ENCODE measurements around the gene ISG20.

ISG20 gene

DNA sequence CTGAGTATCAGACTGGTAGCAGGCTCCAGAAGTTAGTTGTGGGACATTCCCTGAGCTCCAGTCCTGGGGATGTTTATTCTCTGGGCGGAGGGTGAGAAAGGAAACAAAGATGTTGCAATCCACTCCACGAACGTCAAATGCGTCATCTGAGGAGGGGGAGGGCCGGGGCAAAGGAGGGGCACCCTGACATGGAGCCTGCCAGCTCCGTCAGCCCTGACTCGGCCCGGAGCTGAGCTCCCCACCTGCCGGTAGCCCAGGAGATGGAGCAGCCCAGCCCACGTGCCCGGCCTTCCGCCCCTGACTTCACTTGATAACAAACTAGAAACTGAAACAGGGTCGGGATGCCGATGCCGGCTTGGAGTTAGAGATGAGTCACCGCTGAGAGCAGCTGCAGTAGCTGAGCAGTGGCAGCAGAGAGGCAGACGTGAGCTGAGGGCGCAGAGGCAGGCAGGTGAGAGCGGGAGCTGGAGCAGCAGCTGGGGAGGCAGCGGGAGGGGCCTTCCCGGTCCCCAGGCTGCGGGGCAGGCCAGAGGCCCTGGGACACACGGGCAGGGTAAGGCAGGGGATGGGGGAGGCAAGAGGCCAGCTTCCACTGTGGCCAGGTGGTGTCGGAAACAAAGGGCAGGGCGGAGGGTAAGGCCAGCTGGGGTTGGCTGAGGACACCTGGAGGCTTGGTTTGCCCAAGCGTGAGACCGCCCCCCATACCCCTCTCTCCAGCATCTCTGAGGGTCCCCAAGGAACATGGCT lies at the start of gene ISG20:
Gene ISG20 (plus strand): TSS at position 391 of the 747 bp plus-strand sequence. CDS start 351 bp downstream, at position 742.
- DNase-seq = peak; percentile 96 to 98

DNA sequence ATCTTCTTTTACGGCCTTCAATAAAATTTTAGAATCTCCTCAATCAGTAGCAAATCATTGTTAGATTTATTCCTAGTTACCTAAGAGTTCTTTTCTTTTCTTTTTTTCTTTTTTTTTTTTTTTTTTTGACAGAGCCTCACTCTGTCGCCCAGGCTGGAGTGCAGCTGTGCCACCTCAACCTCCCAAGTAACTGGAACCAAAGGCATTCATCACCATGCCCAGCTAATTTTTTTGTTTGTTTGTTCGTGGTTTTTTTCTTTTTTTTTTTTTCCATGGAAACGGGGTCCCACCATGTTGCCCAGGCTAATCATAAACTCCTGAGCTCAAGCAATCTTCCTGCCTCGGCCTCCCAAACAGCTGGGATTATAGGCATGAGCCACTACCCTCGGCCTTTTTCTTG lies 48.1 kb upstream of the ISG20 start:
- no peak for DNase-seq

DNA sequence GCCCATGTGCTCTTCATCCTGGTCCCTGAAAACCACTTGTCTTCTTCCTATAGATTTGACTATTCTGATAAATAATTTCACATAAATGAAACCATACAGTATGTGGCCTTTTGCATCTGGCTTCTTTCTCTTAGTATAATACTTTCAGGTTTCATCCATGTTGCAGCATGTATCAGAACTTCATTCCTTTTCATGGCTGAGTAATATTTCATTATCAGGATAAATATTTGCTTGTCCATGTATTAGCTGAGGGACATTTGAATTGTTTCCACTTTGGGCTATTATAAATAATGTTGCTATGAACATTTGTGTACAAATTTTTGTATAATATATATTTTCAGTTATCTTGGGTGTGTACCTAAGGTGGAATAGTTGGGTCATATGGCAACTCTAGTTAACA lies 47.4 kb upstream of the ISG20 start:
- no peak for DNase-seq

DNA sequence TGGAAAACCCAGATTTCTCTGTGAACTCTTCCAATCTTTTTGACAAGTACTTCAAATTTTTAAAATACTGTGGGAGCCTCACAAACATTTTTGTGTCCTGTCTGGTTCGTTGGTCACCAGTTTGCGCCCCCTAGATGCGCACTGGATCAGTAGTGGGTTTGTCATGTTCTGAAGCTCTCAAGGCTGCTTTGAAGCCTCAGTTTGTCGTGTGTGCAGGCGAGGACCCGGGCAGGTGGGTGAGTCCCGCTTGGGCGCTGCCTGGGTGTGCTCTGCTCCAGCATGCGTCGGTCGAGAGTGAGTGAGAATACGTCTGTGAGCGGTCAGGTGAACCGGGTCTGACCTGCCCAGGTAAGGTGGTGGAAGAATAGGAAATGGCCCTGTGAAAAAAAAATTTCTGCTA lies 34.9 kb upstream of the ISG20 start:
- DNase-seq = no peak

DNA sequence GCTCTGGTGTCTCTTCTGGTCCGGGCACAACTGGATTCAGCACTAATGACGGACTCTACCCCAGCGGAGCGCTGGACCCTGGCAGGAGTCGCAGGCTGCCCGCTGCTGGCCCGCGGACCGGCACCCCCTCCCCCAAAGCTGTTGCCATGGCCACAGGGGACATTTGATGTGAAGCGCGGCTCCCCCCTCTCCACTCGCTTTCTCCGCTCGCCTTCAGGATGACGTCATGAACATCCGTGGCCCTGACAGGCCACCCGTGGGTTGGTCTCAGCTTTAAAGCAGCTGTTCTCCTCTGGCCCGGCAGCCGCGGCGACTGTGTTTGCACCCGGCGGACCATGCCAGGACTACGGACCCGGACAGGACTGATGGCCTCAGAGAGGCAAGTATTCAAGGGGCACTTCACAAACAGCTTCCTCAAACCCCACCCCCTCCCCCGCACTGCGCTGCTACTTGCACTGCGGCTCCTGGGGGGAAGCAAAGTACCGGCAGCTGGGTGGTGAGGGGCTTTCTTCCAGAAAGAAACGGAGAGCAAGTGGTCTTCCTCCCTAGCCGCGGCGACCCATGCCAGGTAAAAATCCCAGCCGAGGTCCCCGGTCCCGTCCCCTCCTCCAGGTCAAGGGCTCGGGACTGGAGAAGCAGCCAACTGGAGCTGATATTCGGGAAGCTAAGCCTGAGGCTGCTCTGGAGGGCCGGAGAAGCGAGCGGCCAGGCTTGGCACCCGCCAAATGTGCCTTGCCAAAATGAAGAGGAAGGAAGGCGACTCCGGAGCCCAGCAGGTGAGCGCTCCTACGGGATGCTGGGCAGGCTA lies 34.2 kb upstream of the ISG20 start:
- DNase-seq = no peak

DNA sequence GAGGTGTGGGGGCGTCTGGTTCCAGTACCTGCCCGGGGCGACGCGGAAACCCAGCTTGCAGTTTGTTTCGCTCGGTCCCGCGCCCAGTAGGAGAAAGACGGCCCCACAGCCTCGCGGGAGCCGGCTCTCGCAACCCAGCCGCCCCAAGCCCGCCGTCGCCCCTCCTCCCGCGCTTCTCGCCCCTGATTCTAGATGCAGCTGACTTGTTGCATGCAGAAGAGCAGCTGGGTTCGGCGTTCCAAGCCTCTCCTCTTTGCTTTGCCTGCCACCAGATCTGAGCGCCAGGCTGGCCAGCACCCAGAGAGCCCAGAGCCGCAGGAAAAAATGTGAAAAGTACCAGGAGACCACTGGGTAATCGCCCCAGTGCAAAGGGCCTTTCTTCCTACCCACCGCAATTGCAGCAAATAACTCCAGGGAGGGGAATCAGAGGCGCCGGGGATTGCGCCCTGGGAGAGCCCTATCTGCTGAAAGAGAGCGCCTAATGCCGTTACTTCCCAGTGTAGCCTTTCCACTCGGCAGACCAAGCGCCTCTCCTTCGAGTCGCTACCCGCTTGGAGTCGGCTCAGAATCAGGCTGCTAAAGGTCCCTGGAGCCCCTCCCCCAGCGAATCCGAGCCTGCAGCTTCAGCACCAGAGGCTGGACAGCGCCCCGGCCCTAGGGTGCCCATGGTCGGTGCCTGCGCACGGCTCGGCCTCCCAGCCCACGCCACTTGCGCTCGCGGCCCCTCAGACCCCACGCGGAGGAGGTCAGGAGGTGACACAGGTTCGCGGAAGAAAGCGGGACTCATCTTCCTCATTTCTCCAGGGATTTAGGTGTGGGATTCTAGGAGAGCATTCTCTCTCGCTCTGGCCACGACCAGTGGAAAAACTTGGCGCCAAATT lies 33.4 kb upstream of the ISG20 start:
- DNase-seq = peak in 1 of 2 experiments; percentile 41

DNA sequence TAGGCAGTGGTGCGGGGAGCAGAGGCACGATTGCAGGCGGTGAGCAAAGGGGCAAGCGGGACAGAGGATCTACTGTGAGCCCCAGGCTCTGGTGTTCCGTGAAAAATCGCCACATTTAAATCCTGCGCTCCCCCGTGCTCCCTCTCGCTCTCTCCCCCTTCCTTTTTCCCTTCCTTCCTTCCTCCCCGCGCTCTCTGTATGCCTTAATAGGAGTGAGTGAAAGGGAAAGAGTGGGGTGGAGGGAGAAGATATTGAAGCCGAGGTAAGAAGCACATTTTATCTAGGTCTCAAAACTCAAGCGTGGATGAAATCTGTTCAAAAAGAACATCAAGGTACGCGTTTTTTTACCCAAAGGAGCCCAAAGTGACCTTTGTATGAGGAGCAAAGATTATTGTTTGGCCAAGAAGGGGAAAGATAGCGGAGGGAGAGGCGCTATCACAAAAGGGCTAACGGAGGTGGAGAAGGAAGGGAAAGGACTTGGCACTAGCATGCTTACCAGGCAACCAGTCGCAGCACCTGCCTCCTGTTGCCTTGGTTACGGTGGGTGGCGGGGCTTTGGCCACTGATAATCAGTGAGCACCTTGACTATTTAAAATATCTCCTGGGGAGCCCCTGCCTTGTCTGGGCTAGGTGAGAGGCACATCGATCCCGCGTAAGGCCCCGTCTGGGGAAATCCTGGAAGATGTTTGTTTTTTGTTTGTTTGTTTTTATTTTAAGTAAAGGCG lies 32.6 kb upstream of the ISG20 start:
- DNase-seq = no peak

DNA sequence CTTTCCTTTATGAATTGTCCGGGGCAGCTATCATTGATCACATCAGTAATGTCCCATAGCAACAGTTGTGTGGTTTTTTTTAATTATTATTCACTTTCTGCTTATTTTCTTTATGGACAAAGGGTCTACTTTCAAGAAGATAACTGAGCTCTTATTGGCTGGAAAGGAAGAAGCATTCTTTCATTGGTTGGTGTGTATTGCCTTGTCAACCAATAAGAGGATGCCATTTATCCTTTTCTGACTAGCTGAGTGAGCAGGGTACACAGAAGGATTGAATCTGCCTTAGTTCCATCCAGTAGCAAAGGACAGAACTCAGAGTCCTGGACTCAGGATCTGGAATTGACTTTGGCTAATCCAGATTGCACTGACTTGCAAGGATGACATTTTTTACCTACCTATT lies 30.9 kb upstream of the ISG20 start:
- no peak for DNase-seq

DNA sequence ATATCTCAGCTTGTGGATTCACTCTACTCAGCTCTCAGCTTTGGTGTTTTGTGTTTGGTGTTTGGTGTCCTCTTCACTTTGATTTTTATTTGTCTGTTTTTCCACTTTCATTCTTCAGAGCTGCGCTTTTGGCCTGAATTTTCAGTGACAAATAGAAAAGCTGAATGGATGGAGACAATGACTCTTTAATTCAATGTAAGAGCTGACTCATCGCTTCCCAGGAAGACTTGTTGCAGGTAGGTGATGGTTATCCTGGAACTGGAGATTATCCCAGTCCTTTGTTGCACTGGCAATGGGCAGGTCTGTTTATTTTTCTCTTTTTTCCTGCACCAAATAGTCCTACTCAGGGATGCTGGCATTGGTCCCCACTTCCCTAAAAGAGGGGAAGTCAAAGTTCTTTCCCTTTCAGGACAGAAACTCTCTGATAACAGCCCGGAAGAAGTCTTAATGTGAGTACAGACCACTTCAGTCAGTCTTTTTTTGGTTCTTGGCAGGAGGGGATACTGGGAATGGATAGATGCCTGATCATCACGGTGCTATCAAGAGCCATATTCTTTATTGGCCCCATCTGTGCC lies 30.1 kb upstream of the ISG20 start:
- DNase-seq = no peak

DNA sequence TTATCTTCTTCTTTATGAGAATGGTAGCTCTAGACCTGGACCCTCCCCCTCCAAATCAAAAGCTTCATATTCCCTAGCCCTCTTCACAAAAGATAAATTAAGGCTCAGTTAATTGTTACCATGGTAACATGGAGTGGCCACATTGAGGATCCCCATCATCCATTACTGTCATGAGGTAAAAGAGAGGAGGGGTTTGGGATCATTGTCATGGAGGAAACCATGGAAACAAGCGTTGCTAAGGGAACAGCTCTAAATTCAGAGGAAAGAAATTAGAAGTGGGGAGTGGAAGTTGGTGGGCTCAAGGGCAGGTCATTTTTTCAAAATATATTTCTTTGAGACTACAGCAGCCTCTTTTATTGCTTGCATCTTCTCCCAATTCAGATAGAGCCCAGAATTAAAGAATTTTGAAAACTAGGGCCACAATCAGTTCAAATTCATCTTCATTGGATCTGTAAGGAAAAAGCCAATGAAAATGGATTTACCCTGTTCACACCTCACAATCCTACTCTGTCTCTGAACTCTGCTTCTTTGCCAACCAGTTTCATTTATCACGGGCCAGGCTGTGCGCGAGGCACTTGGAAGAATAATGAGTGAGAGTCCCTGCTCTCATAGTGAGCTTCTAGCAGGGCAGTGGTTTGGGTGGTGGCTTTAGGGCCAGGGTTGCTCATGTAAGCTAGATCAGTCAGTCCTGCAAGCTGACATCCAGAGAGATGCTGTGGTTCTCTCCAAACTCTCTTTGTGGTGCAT lies 29.3 kb upstream of the ISG20 start:
- no peak for DNase-seq

DNA sequence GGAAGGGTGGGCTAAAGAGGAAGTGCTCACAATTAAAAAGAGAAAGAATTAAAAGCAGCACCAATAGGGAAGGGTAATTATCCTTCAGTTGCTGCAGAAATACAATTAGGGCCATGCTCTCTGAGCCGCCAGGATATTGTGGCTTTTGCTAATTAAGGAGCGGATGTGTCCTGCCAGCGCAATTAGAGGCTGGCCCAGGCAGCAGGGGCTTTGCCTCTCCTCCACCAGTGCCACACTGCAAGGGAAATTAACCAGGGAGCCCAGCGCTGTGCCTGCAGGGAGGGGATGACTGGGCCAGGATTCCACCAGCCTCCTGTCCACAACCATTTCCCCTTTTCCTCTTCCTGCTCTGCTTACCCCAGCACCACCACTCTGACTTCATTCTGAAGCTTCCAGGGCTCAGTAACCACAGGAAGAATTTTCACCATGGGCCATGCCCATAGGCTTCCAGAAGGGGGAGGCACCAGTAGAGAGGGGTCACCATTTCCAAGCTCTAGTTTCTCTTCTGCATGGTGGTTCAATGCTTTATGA lies 28.1 kb upstream of the ISG20 start:
- DNase-seq = no peak

DNA sequence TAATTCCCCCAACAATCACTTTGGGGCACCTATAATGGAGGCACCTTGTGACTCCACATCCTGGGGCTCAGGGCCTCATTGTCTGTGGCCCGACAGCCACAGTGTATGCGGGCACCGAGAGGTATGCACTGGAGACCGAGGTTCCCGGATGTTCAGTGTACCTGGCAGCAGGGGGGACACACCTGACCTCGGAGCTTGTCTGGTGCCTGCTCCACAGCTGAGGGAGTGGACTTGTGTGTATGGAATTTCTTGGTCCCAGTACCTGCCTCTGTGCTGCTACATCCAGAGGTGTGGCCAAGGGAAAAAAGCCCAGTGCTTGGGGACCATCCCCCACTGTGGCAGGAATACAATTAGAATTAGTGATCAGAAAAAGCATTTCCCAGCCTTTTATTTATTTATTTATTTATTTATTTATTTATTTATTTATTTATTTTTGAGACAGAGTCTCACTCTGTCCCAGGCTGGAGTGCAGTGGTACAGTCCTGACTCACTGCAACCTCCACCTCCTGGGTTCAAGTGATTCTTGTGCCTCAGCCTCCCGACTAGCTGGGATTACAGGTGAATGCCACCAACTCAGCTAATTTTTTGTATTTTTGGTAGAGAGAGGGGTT lies 26.5 kb upstream of the ISG20 start:
- no peak for DNase-seq

DNA sequence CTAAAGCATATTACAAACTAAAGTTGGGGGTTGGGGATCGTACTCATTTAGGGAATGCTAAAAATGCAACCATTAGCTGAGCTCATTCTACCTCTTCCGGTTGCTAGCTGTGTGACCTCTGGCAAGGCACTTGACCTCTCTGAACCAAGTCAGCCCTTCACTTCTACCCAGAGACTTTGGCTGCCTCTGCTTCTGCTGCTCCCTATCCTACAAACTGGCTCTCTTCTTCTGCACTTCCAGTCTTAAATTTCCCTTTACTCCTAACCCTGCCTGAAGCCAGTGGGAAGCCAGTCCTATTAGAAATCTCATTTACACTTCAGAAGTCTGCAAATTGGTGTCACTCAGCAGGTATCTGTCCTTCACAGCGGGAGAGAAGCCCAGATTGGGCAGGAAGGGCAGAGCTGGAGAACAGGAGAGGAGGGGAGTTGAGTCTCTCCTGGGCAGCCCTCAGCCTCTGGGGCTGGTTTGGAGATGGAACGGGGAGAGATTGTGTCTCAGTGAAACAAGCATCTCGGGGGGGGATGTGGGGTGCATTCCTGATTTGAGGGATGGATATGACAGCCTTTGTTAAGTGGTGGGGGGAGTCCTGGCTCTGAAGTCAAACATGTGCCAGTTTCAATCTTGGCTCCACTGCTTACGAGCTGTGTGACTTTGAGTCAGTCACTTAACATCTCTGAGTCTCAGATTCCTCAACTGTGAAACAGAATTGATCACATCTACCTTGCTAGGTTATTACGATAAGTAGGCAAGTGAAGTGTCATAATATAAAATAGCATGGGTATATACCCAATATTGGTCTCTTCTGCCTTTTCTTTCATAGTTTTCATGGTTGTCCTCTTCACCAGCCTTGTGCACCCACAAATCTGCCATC lies 25.5 kb upstream of the ISG20 start:
- no peak for DNase-seq

DNA sequence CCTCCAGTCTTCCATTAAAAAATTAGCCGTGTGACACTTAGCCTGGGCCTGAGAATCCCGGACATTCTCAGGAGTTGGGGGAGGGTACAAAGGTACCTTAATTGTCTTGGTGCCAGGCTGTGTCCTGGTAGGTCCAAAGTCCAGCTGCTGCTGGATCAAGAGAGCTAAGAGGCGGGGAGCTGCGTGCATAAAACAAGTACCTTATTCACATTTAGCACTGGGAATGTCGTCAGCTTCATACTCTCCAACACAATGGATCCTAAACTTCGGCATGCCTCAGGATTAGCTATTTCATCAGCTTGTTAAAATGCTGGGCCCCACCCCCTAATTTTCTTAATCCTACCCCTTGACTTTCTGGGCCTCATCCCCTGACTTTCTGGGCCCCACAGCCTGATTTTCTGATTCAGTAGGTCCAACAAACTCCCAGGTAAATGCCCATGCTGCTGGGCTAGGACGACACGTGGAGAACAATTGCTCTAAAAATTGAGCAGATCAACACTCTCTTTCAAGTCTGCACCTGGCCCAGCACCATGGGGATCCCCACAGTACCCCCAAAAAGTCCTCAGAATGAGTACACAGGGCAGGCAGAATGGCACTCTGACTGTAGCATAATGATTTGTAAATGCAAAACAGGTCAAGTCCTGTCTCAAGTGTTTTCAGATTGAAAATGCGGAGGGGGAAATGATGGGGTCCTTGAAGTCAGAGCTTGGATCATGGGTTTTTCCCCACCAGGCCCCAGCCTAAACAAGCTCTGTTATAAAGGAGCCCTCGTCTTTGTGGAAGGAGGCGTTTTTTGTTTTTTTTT lies 23.3 kb upstream of the ISG20 start:
- DNase-seq = no peak

DNA sequence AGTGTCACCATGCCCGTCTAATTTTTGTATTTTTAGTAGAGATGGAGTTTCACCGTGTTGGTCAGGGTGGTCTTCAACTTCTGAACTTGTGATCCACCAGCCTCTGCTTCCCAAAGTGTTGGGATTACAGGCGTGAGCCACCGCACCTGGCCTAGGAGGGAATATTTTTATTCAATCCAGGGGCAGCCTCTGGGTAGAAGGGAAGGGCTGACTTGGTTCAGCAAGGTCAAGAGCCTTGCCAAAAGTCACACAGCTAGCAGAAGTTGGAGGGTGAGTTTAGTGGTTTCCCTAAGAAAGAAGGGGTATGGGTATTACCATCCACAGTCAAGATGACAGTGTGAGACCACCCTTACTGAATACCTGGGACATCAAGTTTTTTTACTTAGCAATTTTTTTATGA lies 22.6 kb upstream of the ISG20 start:
- DNase-seq = no peak

DNA sequence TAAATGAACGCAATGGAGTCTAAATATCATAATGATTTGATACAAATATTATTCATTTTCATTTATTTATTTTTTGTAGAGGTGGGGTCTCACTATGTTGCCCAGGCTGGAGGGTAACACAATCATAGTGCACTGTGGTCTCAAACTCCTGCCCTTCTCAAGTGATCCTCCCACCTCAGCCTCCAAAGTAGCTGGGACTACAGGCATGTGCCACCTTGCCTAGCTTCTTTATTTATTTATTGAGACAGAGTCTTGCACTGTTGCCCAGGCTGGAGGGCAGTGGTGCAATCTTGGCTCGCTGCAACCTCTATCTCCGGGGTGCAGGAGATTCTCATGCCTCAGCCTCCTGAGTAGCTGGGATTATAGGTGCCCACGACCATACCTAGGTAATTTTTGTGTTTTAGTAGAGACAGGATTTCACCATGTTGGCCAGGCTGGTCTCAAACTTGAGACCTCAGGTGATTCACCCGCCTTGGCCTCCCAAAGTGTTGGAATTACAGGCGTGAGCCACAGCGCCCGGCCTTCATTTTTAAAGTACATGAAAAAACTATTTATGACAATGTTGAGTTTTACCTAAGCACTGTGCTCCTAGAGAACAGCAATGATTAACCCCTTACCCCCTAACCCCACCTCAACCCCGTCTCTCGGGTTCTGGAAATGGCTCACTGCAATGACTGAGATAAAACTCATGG lies 21.6 kb upstream of the ISG20 start:
- DNase-seq = no peak

DNA sequence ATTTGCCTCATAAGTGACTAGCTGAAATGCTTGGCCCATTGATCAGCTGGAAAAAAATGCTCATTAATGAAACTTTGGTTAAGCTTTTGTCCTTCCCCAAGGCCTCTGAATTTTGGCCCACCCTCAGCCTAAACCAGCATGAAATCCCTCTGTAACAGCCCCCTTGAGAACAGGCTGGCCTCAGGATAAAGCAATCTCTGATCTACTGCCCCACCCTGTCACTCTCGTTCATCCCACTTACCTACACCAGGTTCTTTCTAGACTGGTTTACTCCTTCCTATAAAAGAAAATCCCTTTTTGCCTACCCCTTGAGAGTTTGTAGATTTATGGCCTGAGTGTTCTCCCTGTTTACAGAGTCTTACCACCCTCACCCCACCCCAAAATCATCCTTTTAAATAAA lies 21.0 kb upstream of the ISG20 start:
- DNase-seq = no peak

DNA sequence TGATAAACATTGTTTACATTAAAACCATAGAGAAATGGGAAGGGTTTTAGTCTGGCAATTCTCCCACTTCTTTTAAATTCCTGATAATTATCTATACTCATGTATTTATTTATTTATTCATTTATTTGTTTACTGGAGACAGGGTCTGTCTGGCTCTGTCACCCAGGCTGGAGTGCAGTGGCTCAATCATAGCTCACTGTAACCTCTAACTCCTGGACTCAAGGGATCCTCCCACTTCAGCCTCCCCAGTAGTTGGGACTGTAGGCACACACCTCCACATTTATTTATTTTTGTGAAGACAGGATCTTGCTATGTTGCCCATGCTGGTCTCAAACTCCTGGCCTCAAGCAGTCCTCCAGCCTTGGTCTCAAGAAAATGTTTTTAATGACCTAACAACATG lies 20.1 kb upstream of the ISG20 start:
- no peak for DNase-seq
